IMR-90 (cell line): ENCODE data around the gene GALR2. TPM values are rescaled to one million over a fixed set of nuclear protein-coding genes. Genes with fewer than 3 reads are reported as not detected.

ENCODE experiments used
- ATAC-seq: fragments of 200-7000 bp; cut with Tn5 transposase; 2 replicates; pipeline ENCODE4 v1.9.1; 2020; ENCODE audit warnings: low read depth, mild to moderate bottlenecking, moderate library complexity
- BruUV-seq: library from RNA; stranded (reverse); fragments of 400-500 nt; replicated peaks from 2 replicates; lab custom pipeline; 2021; lab: Mats Ljungman, UMichigan
- CTCF ChIA-PET: fragments of 300-600 bp; formaldehyde crosslinking; extraction: SDS; loops from one replicate; lab custom pipeline; 2021; ENCODE audit warnings: antibody characterized with exemption; lab: Yijun Ruan, JAX
- POLR2A ChIA-PET: fragments of 300-600 bp; sonication (Branson Sonifier 250); formaldehyde crosslinking; loops from one replicate; lab custom pipeline; 2022; ENCODE audit warnings: antibody characterized with exemption; ENCODE audit not compliant: unreplicated experiment; lab: Charles Lee
- DNase-seq: peaks from one replicate; pipeline ENCODE4 v3.0.0; 2013
- H2AFZ ChIP-seq: replicated peaks from 2 replicates; pipeline ENCODE3; 2013; ENCODE audit warnings: low read length, mild to moderate bottlenecking; ENCODE audit not compliant: poor library complexity
- H2AK5ac ChIP-seq: 2 replicates; pipeline ENCODE4 v1.6.1; 2013; ENCODE audit warnings: low read depth, low read length, inconsistent platforms
- H2AK9ac ChIP-seq: replicated peaks from 2 replicates; pipeline ENCODE3; 2013; ENCODE audit warnings: mild to moderate bottlenecking, low read depth, low read length, moderate library complexity; ENCODE audit not compliant: poor library complexity
- H2BK120ac ChIP-seq: 2 replicates; pipeline ENCODE4 v1.6.1; 2013; ENCODE audit warnings: low read depth, low read length, inconsistent platforms
- H2BK15ac ChIP-seq: 3 replicates; pipeline ENCODE4 v1.6.1; 2013; ENCODE audit warnings: low read depth, low read length, inconsistent platforms
- H2BK20ac ChIP-seq: 2 replicates; pipeline ENCODE4 v1.6.1; 2013; ENCODE audit warnings: low read depth, mild to moderate bottlenecking, inconsistent platforms, low read length, moderate library complexity
- H2BK5ac ChIP-seq: 2 replicates; pipeline ENCODE4 v1.6.1; 2013; ENCODE audit warnings: mild to moderate bottlenecking, low read depth, low read length, inconsistent platforms; ENCODE audit not compliant: poor library complexity, severe bottlenecking
- H3K14ac ChIP-seq: replicated peaks from 2 replicates; pipeline ENCODE4 v1.6.1; 2013; ENCODE audit warnings: low read depth, low read length, inconsistent platforms
- H3K18ac ChIP-seq: 2 replicates; pipeline ENCODE4 v1.6.1; 2013; ENCODE audit warnings: low read depth, low read length, control low read depth
- H3K23ac ChIP-seq: 2 replicates; pipeline ENCODE4 v1.6.1; 2013; ENCODE audit warnings: low read depth, low read length, inconsistent platforms
- H3K27ac ChIP-seq: 2 replicates; pipeline ENCODE4 v1.5.1; 2013; ENCODE audit warnings: mild to moderate bottlenecking, control low read depth, low read length; ENCODE audit not compliant: insufficient read depth
- H3K27me3 ChIP-seq: 2 replicates; pipeline ENCODE4 v1.6.1; 2013; ENCODE audit warnings: low read length; ENCODE audit not compliant: control insufficient read depth, insufficient read depth
- H3K36me3 ChIP-seq: 2 replicates; pipeline ENCODE4 v1.6.1; 2013; ENCODE audit warnings: low read length, mixed read lengths; ENCODE audit not compliant: control insufficient read depth, insufficient read depth
- H3K4ac ChIP-seq: 2 replicates; pipeline ENCODE4 v1.6.1; 2013; ENCODE audit warnings: low read depth, low read length, inconsistent platforms
- H3K4me1 ChIP-seq: 2 replicates; pipeline ENCODE4 v1.6.1; 2013; ENCODE audit warnings: low read length, mixed read lengths; ENCODE audit not compliant: control insufficient read depth, insufficient read depth
- H3K4me2 ChIP-seq: 2 replicates; pipeline ENCODE4 v1.6.1; 2013; ENCODE audit warnings: low read depth, mild to moderate bottlenecking, control low read depth, low read length, moderate library complexity
- H3K4me3 ChIP-seq: 2 replicates; pipeline ENCODE4 v1.5.1; 2013; ENCODE audit warnings: low read depth, mild to moderate bottlenecking, control low read depth, low read length, moderate library complexity; ENCODE audit not compliant: insufficient read depth
- H3K56ac ChIP-seq: 2 replicates; pipeline ENCODE4 v1.6.1; 2013; ENCODE audit warnings: low read length, inconsistent platforms; ENCODE audit not compliant: insufficient read depth; ENCODE audit errors: extremely low read depth
- H3K79me1 ChIP-seq, 2 experiments: 2 replicates each; pipeline ENCODE4 v1.6.1; 2013; ENCODE audit warnings: low read length in 2 of 2, inconsistent platforms in 1 of 2, low read depth in 1 of 2
- H3K9ac ChIP-seq: 2 replicates; pipeline ENCODE4 v1.6.1; 2013; ENCODE audit warnings: low read depth, low read length, control low read depth
- H3K9me1 ChIP-seq: 2 replicates; pipeline ENCODE4 v1.6.1; 2013; ENCODE audit warnings: low read length, inconsistent platforms; ENCODE audit not compliant: insufficient read depth
- H3K9me3 ChIP-seq: 2 replicates; pipeline ENCODE4 v1.6.1; 2013; ENCODE audit warnings: low read length; ENCODE audit not compliant: control insufficient read depth, insufficient read depth
- H4K20me1 ChIP-seq: 2 replicates; pipeline ENCODE4 v1.6.1; 2013; ENCODE audit warnings: low read length, inconsistent platforms; ENCODE audit not compliant: insufficient read depth
- H4K5ac ChIP-seq: 2 replicates; pipeline ENCODE4 v1.6.1; 2013; ENCODE audit warnings: mild to moderate bottlenecking, low read depth, low read length, control low read depth
- H4K8ac ChIP-seq, 2 experiments: 2 replicates each; pipeline ENCODE4 v1.6.1; 2013; ENCODE audit warnings: low read depth in 2 of 2, low read length in 2 of 2, control low read depth in 1 of 2, inconsistent platforms in 1 of 2
- H4K91ac ChIP-seq: 2 replicates; pipeline ENCODE4 v1.6.1; 2013; ENCODE audit warnings: low read depth, low read length, inconsistent platforms; ENCODE audit not compliant: insufficient read depth
- BHLHE40 ChIP-seq: fragments of 150-350 bp; IDR thresholded peaks from 2 replicates; pipeline ENCODE4 v1.6.1; 2016; ENCODE audit warnings: mild to moderate bottlenecking, low read depth, low read length
- CEBPB ChIP-seq: IDR thresholded peaks from 2 replicates; pipeline ENCODE4 v1.6.1; 2012; ENCODE audit warnings: low read depth, low read length, improper control_type of control experiment
- CHD1 ChIP-seq: IDR thresholded peaks from 2 replicates; pipeline ENCODE4 v1.6.1; 2012; ENCODE audit warnings: low read depth, low read length, improper control_type of control experiment
- CTCF ChIP-seq: conservative IDR thresholded peaks from 2 replicates; pipeline ENCODE4 v1.5.1; 2012; ENCODE audit warnings: mild to moderate bottlenecking, low read depth, low read length, improper control_type of control experiment
- FOS ChIP-seq: fragments of 150-350 bp; IDR thresholded peaks from 2 replicates; pipeline ENCODE4 v1.6.1; 2016; ENCODE audit warnings: low read depth, low read length
- MAFK ChIP-seq: IDR thresholded peaks from 2 replicates; pipeline ENCODE4 v1.6.1; 2012; ENCODE audit warnings: low read depth, low read length, improper control_type of control experiment
- MAZ ChIP-seq: IDR thresholded peaks from 2 replicates; pipeline ENCODE4 v1.6.1; 2012; ENCODE audit warnings: low read depth, mild to moderate bottlenecking, low read length, improper control_type of control experiment, moderate library complexity, borderline replicate concordance
- MXI1 ChIP-seq: IDR thresholded peaks from 2 replicates; pipeline ENCODE4 v1.6.1; 2012; ENCODE audit warnings: low read depth, mild to moderate bottlenecking, low read length, moderate library complexity, borderline replicate concordance
- NFE2L2 ChIP-seq: fragments of 150-350 bp; IDR thresholded peaks from 2 replicates; pipeline ENCODE4 v1.6.1; 2016; ENCODE audit warnings: low read depth, mild to moderate bottlenecking, low read length
- POLR2A ChIP-seq: IDR thresholded peaks from 2 replicates; pipeline ENCODE4 v1.6.1; 2012; ENCODE audit warnings: mild to moderate bottlenecking, low read depth, low read length
- RAD21 ChIP-seq: IDR thresholded peaks from 2 replicates; pipeline ENCODE4 v1.6.1; 2012; ENCODE audit warnings: low read length, improper control_type of control experiment
- RCOR1 ChIP-seq: IDR thresholded peaks from 2 replicates; pipeline ENCODE4 v1.6.1; 2012; ENCODE audit warnings: mild to moderate bottlenecking, low read length, improper control_type of control experiment; ENCODE audit not compliant: insufficient replicate concordance
- SMC3 ChIP-seq: fragments of 150-350 bp; IDR thresholded peaks from 2 replicates; pipeline ENCODE4 v1.6.1; 2016; ENCODE audit warnings: low read depth, mild to moderate bottlenecking, antibody characterized with exemption, low read length, moderate library complexity
- USF2 ChIP-seq: fragments of 150-350 bp; IDR thresholded peaks from 2 replicates; pipeline ENCODE4 v1.6.1; 2017; ENCODE audit warnings: mild to moderate bottlenecking, antibody characterized with exemption, low read length, low read depth
- WGBS, 2 experiments: methylation state at CpG; one replicate each; pipeline versions ENCODE4 v1.1.5 to v1.1.7; 2013; ENCODE audit warnings: missing lambda C conversion rate in 2 of 2; ENCODE audit not compliant: insufficient read length in 1 of 2; ENCODE audit errors: extremely low coverage in 2 of 2; 5-methylcytosine and 5-hydroxymethylcytosine counted together
- dilution Hi-C: fragments of 300-500 bp; cut with HindIII; formaldehyde crosslinking; loops from one replicate; pipeline ENCODE4 v1.14.3; 2018; ENCODE audit warnings: low sequenced_read_pairs; ENCODE audit not compliant: unreplicated experiment
- in situ Hi-C: fragments of 300-500 bp; cut with MboI; formaldehyde crosslinking; loops from 3 replicates; pipeline ENCODE4 v1.14.3; 2019; ENCODE audit warnings: low sequenced_read_pairs, inconsistent platforms, mixed read lengths
- intact Hi-C: fragments of 100-400 bp; cut with micrococcal nuclease; formaldehyde crosslinking; loops from 2 replicates; pipeline ENCODE4 v1.10.0; 2022
- polyA plus RNA-seq, 3 experiments: library from polyadenylated mRNA; depleted of rRNA; stranded (reverse); fragments of >200 nt; gene quantifications; 2 replicates each; pipeline ENCODE4 v1.2.3, GENCODE V29; 2012; ENCODE audit warnings: low replicate concordance in 1 of 3
- total RNA-seq: library from RNA; depleted of rRNA; stranded (reverse); fragments of >200 nt; gene quantifications from 2 replicates; pipeline ENCODE4 v1.2.3, GENCODE V29; 2012

GALR2 gene
- total and polyA plus RNA-seq, 2 of the 4 experiments (the other 2 are of a cell fraction) = 0.07 TPM; not detected in 1

DNA sequence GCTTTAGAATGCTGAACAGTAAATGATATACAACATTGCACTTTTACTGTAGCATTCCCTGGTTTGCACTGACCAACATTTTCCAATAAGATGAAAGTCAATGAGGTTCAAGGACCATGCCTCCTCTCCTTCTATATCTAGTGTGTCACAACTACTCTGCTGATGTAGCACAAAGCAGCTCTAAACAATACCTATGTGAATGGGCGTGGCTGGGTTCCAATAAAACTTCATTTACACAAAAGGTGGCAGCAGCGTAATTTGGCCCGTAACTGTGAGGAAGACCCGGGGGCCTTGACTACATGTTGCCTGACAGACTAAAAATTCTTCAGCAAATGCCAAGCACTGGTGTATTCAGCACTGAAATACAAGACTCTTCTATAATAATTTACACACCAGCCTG, 8.8 kb upstream of the GALR2 start:
- Histone ChIP-seq H4K91ac (no peak overlapping the region), H3K18ac (no peak overlapping the region), H3K9me3 (no peaks in the 10 kb centered on the region), H3K14ac (no peak overlapping the region), H4K20me1 (peaks cover 8% of the 10 kb centered on the region; the same call in 1 of the 2 replicates), H2BK15ac (no peak overlapping the region), H2BK120ac (no peak overlapping the region), H3K4me3 (no peak overlapping the region), H3K27ac (no peak overlapping the region), H3K9me1 (0 out of 2 replicates have a peak, but pooled peaks cover 2% of the 10 kb centered on the region), H3K4ac (no peak overlapping the region), H2BK5ac (no peak overlapping the region), H3K79me1 (peaks cover 14 to 30% of the 10 kb centered on the region in 2 experiments), H3K36me3 (peaks cover 55% of the 10 kb centered on the region), H2BK20ac (no peak overlapping the region), H4K8ac (no peak overlapping the region), H2AFZ (no peak overlapping the region), H2AK9ac (no peak overlapping the region), H3K4me1 (no peaks in the 10 kb centered on the region), H3K56ac (no peak overlapping the region), H2AK5ac (no peak overlapping the region), H3K9ac (no peak overlapping the region), H4K5ac (no peak overlapping the region), H3K27me3 (no peaks in the 10 kb centered on the region), H3K4me2 (no peak overlapping the region), H3K23ac (no peak overlapping the region)
- 83% methylated on average over 1 of the region's 4 CpGs; no CpG with 5 or more reads in 1 of the 2 experiments for WGBS, 2 experiments
- intact Hi-C loops = no loop called here
- no peak for TF ChIP-seq SMC3
- no peak for TF ChIP-seq MXI1
- TF ChIP-seq BHLHE40 = no peak
- TF ChIP-seq POLR2A = no peak
- no peak for TF ChIP-seq CHD1
- no peak for TF ChIP-seq RAD21
- TF ChIP-seq MAFK = no peak
- TF ChIP-seq CTCF = no peak
- TF ChIP-seq CEBPB = no peak
- TF ChIP-seq RCOR1 = no peak
- TF ChIP-seq MAZ = no peak
- no peak for TF ChIP-seq USF2
- TF ChIP-seq NFE2L2 = no peak
- TF ChIP-seq FOS = no peak
- CTCF ChIA-PET = interaction anchor here (0.8 kb wide), 1 partner anchor 12 kb away, joined by 3 read pairs; no protein-coding TSS in a partner anchor
- DNase-seq (no peak), ATAC-seq (no peak)
- no TSS peak for BruUV-seq
- dilution Hi-C loops = no loop called here
- POLR2A ChIA-PET = interaction anchor here (0.7 kb wide), 1 partner anchor 19 kb away, joined by 23 read pairs; no protein-coding TSS in a partner anchor
- in situ Hi-C loops = no loop called here
